Neuronal stem cell (in vitro differentiated cells): ENCODE results near the gene ING5.
"Not testable (repeated sequence)": the region's sequence is repeated elsewhere in the genome, so short reads cannot be mapped to it uniquely, and the experiment has no call there.

Experiments used
- DNase-seq: peaks from one replicate; pipeline ENCODE4 v3.0.0-alpha.2; 2013; ENCODE audit warnings: low spot score
- H2AFZ ChIP-seq: one replicate; pipeline ENCODE4 v1.6.1; 2013; ENCODE audit warnings: mild to moderate bottlenecking, low read length, inconsistent platforms
- H2AK5ac ChIP-seq: 2 replicates; pipeline ENCODE4 v1.6.1; 2013; ENCODE audit warnings: low read depth, mild to moderate bottlenecking, inconsistent platforms, low read length, moderate library complexity, mixed read lengths
- H2BK120ac ChIP-seq: 2 replicates; pipeline ENCODE4 v1.6.1; 2013; ENCODE audit warnings: low read depth, mild to moderate bottlenecking, inconsistent platforms, low read length, moderate library complexity, mixed read lengths
- H2BK12ac ChIP-seq: one replicate; pipeline ENCODE4 v1.6.1; 2013; ENCODE audit warnings: low read length, inconsistent platforms
- H2BK15ac ChIP-seq: 2 replicates; pipeline ENCODE4 v1.6.1; 2013; ENCODE audit warnings: mild to moderate bottlenecking, low read length, inconsistent platforms, mixed read lengths
- H2BK5ac ChIP-seq: one replicate; pipeline ENCODE4 v1.6.1; 2013; ENCODE audit warnings: inconsistent platforms, mild to moderate bottlenecking, low read length, moderate library complexity
- H3K14ac ChIP-seq: one replicate; pipeline ENCODE4 v1.6.1; 2013; ENCODE audit warnings: low read length, inconsistent platforms
- H3K18ac ChIP-seq: 2 replicates; pipeline ENCODE4 v1.6.1; 2013; ENCODE audit warnings: low read length, inconsistent platforms
- H3K23ac ChIP-seq: 2 replicates; pipeline ENCODE4 v1.6.1; 2013; ENCODE audit warnings: low read depth, mild to moderate bottlenecking, mixed read lengths, low read length, inconsistent platforms; ENCODE audit not compliant: poor library complexity
- H3K27ac ChIP-seq: replicated peaks from 3 replicates; pipeline ENCODE4 v1.5.1; 2013; ENCODE audit warnings: low read length, inconsistent platforms
- H3K27me3 ChIP-seq, 3 experiments: 2 replicates each; pipeline ENCODE4 v1.6.1; 2013; ENCODE audit warnings: low read length in 3 of 3, mild to moderate bottlenecking in 2 of 3, inconsistent platforms in 1 of 3, low read depth in 1 of 3, mixed read lengths in 1 of 3, moderate library complexity in 1 of 3; ENCODE audit not compliant: control insufficient read depth in 3 of 3, insufficient read depth in 3 of 3
- H3K36me3 ChIP-seq, 2 donors: replicated peaks in 1 of 2; 2 replicates each; pipeline ENCODE4 v1.6.1; 2013; ENCODE audit warnings: low read length in 2 of 2; ENCODE audit not compliant: control insufficient read depth in 2 of 2, insufficient read depth in 2 of 2
- H3K4ac ChIP-seq: 2 replicates; pipeline ENCODE4 v1.6.1; 2013; ENCODE audit warnings: inconsistent platforms, mild to moderate bottlenecking, low read length, moderate library complexity
- H3K4me1 ChIP-seq, 2 donors: 1 replicate in 1 of 2; 2 replicates in 1 of 2; pipeline ENCODE4 v1.6.1; 2013; ENCODE audit warnings: low read length in 2 of 2, low read depth in 1 of 2; ENCODE audit not compliant: control insufficient read depth in 2 of 2, insufficient read depth in 1 of 2
- H3K4me2 ChIP-seq: one replicate; pipeline ENCODE4 v1.6.1; 2013; ENCODE audit warnings: mild to moderate bottlenecking, low read length, inconsistent platforms; ENCODE audit not compliant: insufficient read depth, poor library complexity, severe bottlenecking
- H3K4me3 ChIP-seq, 2 donors: 2 replicates each; pipeline ENCODE4 v1.5.1; 2013; ENCODE audit warnings: low read length in 2 of 2, mild to moderate bottlenecking in 2 of 2, inconsistent platforms in 1 of 2, moderate library complexity in 1 of 2
- H3K79me1 ChIP-seq: one replicate; pipeline ENCODE4 v1.6.1; 2013; ENCODE audit warnings: low read depth, mild to moderate bottlenecking, inconsistent platforms, low read length, moderate library complexity
- H3K9ac ChIP-seq: one replicate; pipeline ENCODE4 v1.6.1; 2013; ENCODE audit warnings: mild to moderate bottlenecking, low read depth, low read length, inconsistent platforms; ENCODE audit not compliant: poor library complexity
- H3K9me3 ChIP-seq, 2 donors: replicated peaks in 1 of 2; 2 replicates each; pipeline versions ENCODE3 to v1.6.1; 2013; ENCODE audit warnings: low read length in 2 of 2, mild to moderate bottlenecking in 2 of 2, inconsistent platforms in 1 of 2, low read depth in 1 of 2, mixed read lengths in 1 of 2, moderate library complexity in 1 of 2; ENCODE audit not compliant: control insufficient read depth in 2 of 2, insufficient read depth in 1 of 2
- H4K8ac ChIP-seq: one replicate; pipeline ENCODE4 v1.6.1; 2013; ENCODE audit warnings: low read depth, mild to moderate bottlenecking, inconsistent platforms, low read length, moderate library complexity
- H4K91ac ChIP-seq: one replicate; pipeline ENCODE4 v1.6.1; 2013; ENCODE audit warnings: low read length, low read depth, mild to moderate bottlenecking, inconsistent platforms; ENCODE audit not compliant: poor library complexity
- WGBS, 2 donors: extraction: QIAGEN DNeasy Blood & Tissue Kit; methylation state at CpG; one replicate each; pipeline ENCODE4 v1.1.7; 2013; ENCODE audit warnings: missing lambda C conversion rate in 2 of 2, mixed read lengths in 1 of 2; ENCODE audit not compliant: insufficient read length in 2 of 2, insufficient replicate concordance in 1 of 2; ENCODE audit errors: extremely low coverage in 2 of 2; 5-methylcytosine and 5-hydroxymethylcytosine counted together

The ING5 gene

GRCh38 chr2:241732513-241733186 is 30.8 kb downstream of the ING5 start:
- not testable (repeated sequence) for H2BK12ac ChIP-seq, H3K9ac ChIP-seq, H3K4me1 ChIP-seq, H3K79me1 ChIP-seq, H3K23ac ChIP-seq, H2BK15ac ChIP-seq, H3K14ac ChIP-seq, H3K9me3 ChIP-seq, H2AK5ac ChIP-seq, H2BK5ac ChIP-seq, H4K91ac ChIP-seq, DNase-seq, H3K27ac ChIP-seq, H3K27me3 ChIP-seq, H3K4ac ChIP-seq, H3K4me3 ChIP-seq, H3K18ac ChIP-seq, H4K8ac ChIP-seq, H3K4me2 ChIP-seq, H2BK120ac ChIP-seq
- WGBS, 2 donors: no CpG with 5 or more reads among the region's 26 CpGs
- Histone ChIP-seq H2AFZ (peak overlapping the region; percentile 72), H3K36me3 (peaks cover 0 to 10% of the 10 kb centered on the region in 2 donors)

GRCh38 chr2:241733391-241734207 is 31.8 kb downstream of the ING5 start:
- H3K4me2 ChIP-seq: peak overlapping the region; percentile 62
- no CpG with 5 or more reads among the region's 23 CpGs for WGBS, 2 donors
- no peak overlapping the region for H3K9ac ChIP-seq
- peak; percentile 11 for DNase-seq
- H3K27ac ChIP-seq: no peak overlapping the region
- no peak overlapping the region for H3K4ac ChIP-seq
- peak overlapping the region; percentile 30 for H2BK12ac ChIP-seq
- peak overlapping the region; percentile 94 for H3K18ac ChIP-seq
- peaks cover 4% of the 10 kb centered on the region for H3K79me1 ChIP-seq
- no peak overlapping the region for H4K91ac ChIP-seq
- H3K36me3 ChIP-seq: peaks cover 0 to 6% of the 10 kb centered on the region in 2 donors
- peaks cover 0 to 2% of the 10 kb centered on the region in 2 donors for H3K4me1 ChIP-seq
- H3K9me3 ChIP-seq: peaks cover 4 to 6% of the 10 kb centered on the region in 2 donors
- no peak overlapping the region for H2BK15ac ChIP-seq
- no peak overlapping the region for H2BK120ac ChIP-seq
- H2AFZ ChIP-seq: peak overlapping the region; percentile 99
- no peak overlapping the region for H4K8ac ChIP-seq
- H3K4me3 ChIP-seq: peak overlapping the region; percentile 81 to 82
- H3K23ac ChIP-seq: no peak overlapping the region
- H3K14ac ChIP-seq: peak overlapping the region; percentile 96
- peak overlapping the region; percentile 70 for H2AK5ac ChIP-seq
- no peaks in the 10 kb centered on the region for H3K27me3 ChIP-seq
- H2BK5ac ChIP-seq: peak overlapping the region; percentile 26

- peak overlapping the region; percentile 26 for H2BK5ac ChIP-seq
- H2AFZ ChIP-seq: peak overlapping the region; percentile 99
- DNase-seq: no peak
- WGBS, 2 donors: no CpG with 5 or more reads among the region's 25 CpGs
- H4K91ac ChIP-seq: no peak overlapping the region
- peaks cover 0 to 6% of the 10 kb centered on the region in 2 donors for H3K36me3 ChIP-seq
- peak overlapping the region; percentile 94 for H3K18ac ChIP-seq
- H2BK15ac ChIP-seq: no peak overlapping the region
- no peak overlapping the region for H2BK120ac ChIP-seq
- no peak overlapping the region for H2BK12ac ChIP-seq
- H2AK5ac ChIP-seq: peak overlapping the region; percentile 70
- no peak overlapping the region for H3K23ac ChIP-seq
- H3K4me2 ChIP-seq: peak overlapping the region; percentile 62
- peak overlapping the region; percentile 96 for H3K14ac ChIP-seq
- peak overlapping the region; percentile 81 to 82 for H3K4me3 ChIP-seq
- H4K8ac ChIP-seq: no peak overlapping the region
- no peak overlapping the region for H3K4ac ChIP-seq
- peaks cover 4% of the 10 kb centered on the region for H3K79me1 ChIP-seq
- peaks cover 0 to 2% of the 10 kb centered on the region in 2 donors for H3K4me1 ChIP-seq
- H3K9ac ChIP-seq: no peak overlapping the region
- H3K27ac ChIP-seq: no peak overlapping the region
- no peaks in the 10 kb centered on the region for H3K27me3 ChIP-seq
- peaks cover 4 to 6% of the 10 kb centered on the region in 2 donors for H3K9me3 ChIP-seq
These were observed 32.3 kb downstream of the ING5 start for GRCh38 chr2:241734208-241734466.
